ENCODE measurements around the gene KCNE1.
"Not testable (repeated sequence)": the region's sequence is repeated elsewhere in the genome, so short reads cannot be mapped to it uniquely, and the experiment has no call there.

KCNE1 gene

GRCh38 chr21:34429710-34430109 lies 82.3 kb downstream of the KCNE1 start:
- not testable (repeated sequence) for H3K4ac ChIP-seq (ENCODE audit: low read length); H3K4me3 ChIP-seq (ENCODE audit: low read length in 2 of 2); H3K79me1 ChIP-seq (ENCODE audit: low read depth, low read length); H3K36me3 ChIP-seq (replicated peaks in 1 of 2; ENCODE audit: control insufficient read depth in 2 of 2, insufficient read depth in 2 of 2, low read length in 2 of 2); H4K91ac ChIP-seq (ENCODE audit: low read depth, low read length, poor library complexity); H3K14ac ChIP-seq (ENCODE audit: low read length); H2BK15ac ChIP-seq (ENCODE audit: low read length); H3K23ac ChIP-seq (ENCODE audit: low read depth, low read length, poor library complexity); H2AK5ac ChIP-seq (ENCODE audit: low read depth, low read length); H3K18ac ChIP-seq (ENCODE audit: low read length); H2BK5ac ChIP-seq (ENCODE audit: low read length); H3K4me2 ChIP-seq (ENCODE audit: insufficient read depth, low read length, poor library complexity, severe bottlenecking); DNase-seq (ENCODE audit: low spot score); H3K9ac ChIP-seq (ENCODE audit: low read depth, low read length, poor library complexity); H4K8ac ChIP-seq (ENCODE audit: low read depth, low read length); H3K27ac ChIP-seq (replicated peaks; ENCODE audit: low read length); H2BK12ac ChIP-seq (ENCODE audit: low read length); H3K4me1 ChIP-seq (ENCODE audit: control insufficient read depth in 2 of 2, insufficient read depth in 1 of 2, low read depth in 1 of 2, low read length in 2 of 2); H3K27me3 ChIP-seq (ENCODE audit: control insufficient read depth in 3 of 3, insufficient read depth in 3 of 3, low read depth in 1 of 3, low read length in 3 of 3); H2BK120ac ChIP-seq (ENCODE audit: low read depth, low read length); H3K9me3 ChIP-seq (replicated peaks in 1 of 2; ENCODE audit: control insufficient read depth in 2 of 2, insufficient read depth in 1 of 2, low read depth in 1 of 2, low read length in 2 of 2); H2AFZ ChIP-seq (ENCODE audit: low read length)
- no CpG with 5 or more reads among the region's 5 CpGs for WGBS, 2 donors (ENCODE audit: extremely low coverage in 2 of 2, insufficient read length in 2 of 2, insufficient replicate concordance in 1 of 2)

- H2BK5ac ChIP-seq (ENCODE audit: low read length); H3K18ac ChIP-seq (ENCODE audit: low read length); H3K4me2 ChIP-seq (ENCODE audit: insufficient read depth, low read length, poor library complexity, severe bottlenecking); H2BK12ac ChIP-seq (ENCODE audit: low read length); H3K23ac ChIP-seq (ENCODE audit: low read depth, low read length, poor library complexity); H4K8ac ChIP-seq (ENCODE audit: low read depth, low read length); H3K9ac ChIP-seq (ENCODE audit: low read depth, low read length, poor library complexity); H3K14ac ChIP-seq (ENCODE audit: low read length); H2AFZ ChIP-seq (ENCODE audit: low read length); H3K27ac ChIP-seq (replicated peaks; ENCODE audit: low read length); H3K9me3 ChIP-seq (replicated peaks in 1 of 2; ENCODE audit: control insufficient read depth in 2 of 2, insufficient read depth in 1 of 2, low read depth in 1 of 2, low read length in 2 of 2); H3K4ac ChIP-seq (ENCODE audit: low read length); H3K79me1 ChIP-seq (ENCODE audit: low read depth, low read length); H2BK15ac ChIP-seq (ENCODE audit: low read length); DNase-seq (ENCODE audit: low spot score); H3K27me3 ChIP-seq (ENCODE audit: control insufficient read depth in 3 of 3, insufficient read depth in 3 of 3, low read depth in 1 of 3, low read length in 3 of 3); H2BK120ac ChIP-seq (ENCODE audit: low read depth, low read length); H2AK5ac ChIP-seq (ENCODE audit: low read depth, low read length); H4K91ac ChIP-seq (ENCODE audit: low read depth, low read length, poor library complexity); H3K36me3 ChIP-seq (replicated peaks in 1 of 2; ENCODE audit: control insufficient read depth in 2 of 2, insufficient read depth in 2 of 2, low read length in 2 of 2); H3K4me3 ChIP-seq (ENCODE audit: low read length in 2 of 2); H3K4me1 ChIP-seq (ENCODE audit: control insufficient read depth in 2 of 2, insufficient read depth in 1 of 2, low read depth in 1 of 2, low read length in 2 of 2): not testable (repeated sequence)
- WGBS, 2 donors (ENCODE audit: extremely low coverage in 2 of 2, insufficient read length in 2 of 2, insufficient replicate concordance in 1 of 2): no CpG with 5 or more reads among the region's 6 CpGs
Observed at GRCh38 chr21:34428441-34428840, 83.6 kb downstream of the KCNE1 start.

GRCh38 chr21:34427339-34427738 lies 84.7 kb downstream of the KCNE1 start:
- no CpG with 5 or more reads among the region's 8 CpGs for WGBS, 2 donors (ENCODE audit: extremely low coverage in 2 of 2, insufficient read length in 2 of 2, insufficient replicate concordance in 1 of 2)
- H2BK12ac ChIP-seq (ENCODE audit: low read length); H2AFZ ChIP-seq (ENCODE audit: low read length): not testable (repeated sequence)

GRCh38 chr21:34423805-34424204 lies 88.2 kb downstream of the KCNE1 start, which contains the start of gene SMIM34:
Gene SMIM34, minus strand, starts transcription at chr21:34423951. Its CDS starts 112 bp downstream, at chr21:34423839.
- H2BK15ac ChIP-seq (ENCODE audit: low read length); H3K4me3 ChIP-seq (ENCODE audit: low read length in 2 of 2); H3K14ac ChIP-seq (ENCODE audit: low read length); H3K4ac ChIP-seq (ENCODE audit: low read length); H3K27me3 ChIP-seq (ENCODE audit: control insufficient read depth in 3 of 3, insufficient read depth in 3 of 3, low read depth in 1 of 3, low read length in 3 of 3); H4K8ac ChIP-seq (ENCODE audit: low read depth, low read length); H2AK5ac ChIP-seq (ENCODE audit: low read depth, low read length); H3K9me3 ChIP-seq (replicated peaks in 1 of 2; ENCODE audit: control insufficient read depth in 2 of 2, insufficient read depth in 1 of 2, low read depth in 1 of 2, low read length in 2 of 2); H3K9ac ChIP-seq (ENCODE audit: low read depth, low read length, poor library complexity); H3K79me1 ChIP-seq (ENCODE audit: low read depth, low read length); H3K27ac ChIP-seq (replicated peaks; ENCODE audit: low read length); H3K4me1 ChIP-seq (ENCODE audit: control insufficient read depth in 2 of 2, insufficient read depth in 1 of 2, low read depth in 1 of 2, low read length in 2 of 2); H3K36me3 ChIP-seq (replicated peaks in 1 of 2; ENCODE audit: control insufficient read depth in 2 of 2, insufficient read depth in 2 of 2, low read length in 2 of 2); H2BK5ac ChIP-seq (ENCODE audit: low read length); H2AFZ ChIP-seq (ENCODE audit: low read length); H3K23ac ChIP-seq (ENCODE audit: low read depth, low read length, poor library complexity); H3K18ac ChIP-seq (ENCODE audit: low read length); H3K4me2 ChIP-seq (ENCODE audit: insufficient read depth, low read length, poor library complexity, severe bottlenecking); DNase-seq (ENCODE audit: low spot score); H2BK12ac ChIP-seq (ENCODE audit: low read length); H4K91ac ChIP-seq (ENCODE audit: low read depth, low read length, poor library complexity); H2BK120ac ChIP-seq (ENCODE audit: low read depth, low read length): not testable (repeated sequence)
- no CpG with 5 or more reads among the region's 4 CpGs for WGBS, 2 donors (ENCODE audit: extremely low coverage in 2 of 2, insufficient read length in 2 of 2, insufficient replicate concordance in 1 of 2)

More at GRCh38 chr21:34427339-34427738, 84.7 kb downstream of the KCNE1 start:
- not testable (repeated sequence) for H3K4me1 ChIP-seq (ENCODE audit: control insufficient read depth in 2 of 2, insufficient read depth in 1 of 2, low read depth in 1 of 2, low read length in 2 of 2); H3K4ac ChIP-seq (ENCODE audit: low read length); H2BK15ac ChIP-seq (ENCODE audit: low read length); DNase-seq (ENCODE audit: low spot score); H3K36me3 ChIP-seq (replicated peaks in 1 of 2; ENCODE audit: control insufficient read depth in 2 of 2, insufficient read depth in 2 of 2, low read length in 2 of 2); H3K79me1 ChIP-seq (ENCODE audit: low read depth, low read length); H2BK5ac ChIP-seq (ENCODE audit: low read length); H2AK5ac ChIP-seq (ENCODE audit: low read depth, low read length); H4K91ac ChIP-seq (ENCODE audit: low read depth, low read length, poor library complexity); H3K18ac ChIP-seq (ENCODE audit: low read length); H4K8ac ChIP-seq (ENCODE audit: low read depth, low read length); H3K4me2 ChIP-seq (ENCODE audit: insufficient read depth, low read length, poor library complexity, severe bottlenecking); H3K23ac ChIP-seq (ENCODE audit: low read depth, low read length, poor library complexity); H3K27ac ChIP-seq (replicated peaks; ENCODE audit: low read length); H3K14ac ChIP-seq (ENCODE audit: low read length); H3K9ac ChIP-seq (ENCODE audit: low read depth, low read length, poor library complexity); H3K9me3 ChIP-seq (replicated peaks in 1 of 2; ENCODE audit: control insufficient read depth in 2 of 2, insufficient read depth in 1 of 2, low read depth in 1 of 2, low read length in 2 of 2); H3K4me3 ChIP-seq (ENCODE audit: low read length in 2 of 2); H2BK120ac ChIP-seq (ENCODE audit: low read depth, low read length); H3K27me3 ChIP-seq (ENCODE audit: control insufficient read depth in 3 of 3, insufficient read depth in 3 of 3, low read depth in 1 of 3, low read length in 3 of 3)

All from neuronal stem cell (in vitro differentiated cells).